ENCODE measurements around the gene RUFY1. TPM values are rescaled to one million over a fixed set of nuclear protein-coding genes. Genes with fewer than 3 reads are reported as not detected.
A peak's percentile ranks its signal among the peaks of the same experiment; 100 is the strongest.
"Not testable (repeated sequence)": the region's sequence is repeated elsewhere in the genome, so short reads cannot be mapped to it uniquely, and the experiment has no call there.

The RUFY1 gene
- total and polyA plus RNA-seq, 5 donors from 2014 or later, result 18.3 to 40.4 (median 25.4) TPM

- Mint-ChIP-seq H3K4me1 (peaks cover 0 to 7% (median 3%) of the 10 kb centered on the region in 4 donors), H3K27me3 (peaks cover 4% of the 10 kb centered on the region), H3K27ac (peak overlapping the region in 2 of 3 donors; percentile 63 to 70), H3K36me3 (no peaks in the 10 kb centered on the region), H3K4me3 (no peak overlapping the region), H3K9me3 (no peaks in the 10 kb centered on the region)
- Histone ChIP-seq H3K9me3 (ENCODE audit: control insufficient read depth in 2 of 2, low read length in 2 of 2) (no peaks in the 10 kb centered on the region), H3K27me3 (ENCODE audit: control insufficient read depth, insufficient read depth, low read length) (no peaks in the 10 kb centered on the region), H3K4me3 (ENCODE audit: low read depth, low read length) (no peak overlapping the region), H3K27ac (ENCODE audit: insufficient read depth, low read length, poor library complexity, severe bottlenecking) (no peak overlapping the region), H3K4me1 (ENCODE audit: control insufficient read depth, insufficient read depth, low read length, poor library complexity, severe bottlenecking) (no peaks in the 10 kb centered on the region), H3K36me3 (ENCODE audit: control insufficient read depth, insufficient read depth, low read length) (no peaks in the 10 kb centered on the region)
- ATAC-seq (ENCODE audit: low read depth in 2 of 2) (no peak), DNase-seq (no peak)
Observed at GRCh38 chr5:179509845-179510244, 40.5 kb upstream of the RUFY1 start.

DNA sequence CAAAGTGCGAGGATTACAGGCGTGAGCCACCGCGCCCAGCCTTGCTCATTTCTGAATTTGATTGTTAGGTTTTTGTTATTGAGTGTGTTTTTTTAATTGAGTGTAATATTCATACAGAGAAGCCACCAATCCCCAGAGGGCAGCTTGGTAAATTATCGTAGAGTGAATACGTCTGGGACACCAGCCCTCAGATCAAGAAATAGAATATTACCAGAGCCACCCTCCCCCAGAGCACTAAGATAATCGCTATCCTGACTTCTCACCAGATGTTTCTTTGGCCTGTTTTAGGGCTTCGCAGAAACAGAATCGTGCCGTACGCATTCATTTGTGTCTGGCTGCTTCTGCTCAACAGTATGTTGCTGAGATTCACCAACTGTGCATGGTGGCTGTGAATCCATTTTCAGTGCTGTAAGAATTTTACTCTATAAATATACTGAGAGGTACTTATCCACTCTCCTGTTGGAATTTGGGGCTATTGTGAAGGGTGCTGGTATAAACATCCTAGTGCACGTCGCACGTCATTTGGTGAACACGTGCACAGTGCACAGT is 37.8 kb upstream of the RUFY1 start:
- H3K4me3 Mint-ChIP-seq, result no peak overlapping the region
- H3K4me1 Mint-ChIP-seq, result peaks cover 0 to 7% (median 3%) of the 10 kb centered on the region in 4 donors
- H3K27ac Mint-ChIP-seq, result no peak overlapping the region
- ATAC-seq (ENCODE audit: low read depth in 2 of 2), result no peak
- no peaks in the 10 kb centered on the region for H3K9me3 Mint-ChIP-seq
- Histone ChIP-seq H3K4me1 (ENCODE audit: control insufficient read depth, insufficient read depth, low read length, poor library complexity, severe bottlenecking) (no peaks in the 10 kb centered on the region), H3K9me3 (ENCODE audit: control insufficient read depth in 2 of 2, low read length in 2 of 2) (no peaks in the 10 kb centered on the region), H3K27ac (ENCODE audit: insufficient read depth, low read length, poor library complexity, severe bottlenecking) (no peak overlapping the region), H3K4me3 (ENCODE audit: low read depth, low read length) (no peak overlapping the region), H3K27me3 (ENCODE audit: control insufficient read depth, insufficient read depth, low read length) (no peaks in the 10 kb centered on the region), H3K36me3 (ENCODE audit: control insufficient read depth, insufficient read depth, low read length) (no peaks in the 10 kb centered on the region)
- no peak for DNase-seq
- no peaks in the 10 kb centered on the region for H3K36me3 Mint-ChIP-seq
- H3K27me3 Mint-ChIP-seq, result peaks cover 4% of the 10 kb centered on the region

GRCh38 chr5:179515501-179515900 is 34.9 kb upstream of the RUFY1 start:
- H3K4me3 ChIP-seq (ENCODE audit: low read depth, low read length); H3K36me3 ChIP-seq (ENCODE audit: control insufficient read depth, insufficient read depth, low read length); DNase-seq; H3K36me3 Mint-ChIP-seq; H3K27me3 Mint-ChIP-seq; H3K4me1 Mint-ChIP-seq; H3K9me3 ChIP-seq (ENCODE audit: control insufficient read depth in 2 of 2, low read length in 2 of 2); H3K9me3 Mint-ChIP-seq; H3K27me3 ChIP-seq (ENCODE audit: control insufficient read depth, insufficient read depth, low read length); H3K27ac Mint-ChIP-seq; H3K4me1 ChIP-seq (ENCODE audit: control insufficient read depth, insufficient read depth, low read length, poor library complexity, severe bottlenecking); H3K27ac ChIP-seq (ENCODE audit: insufficient read depth, low read length, poor library complexity, severe bottlenecking); H3K4me3 Mint-ChIP-seq; ATAC-seq (ENCODE audit: low read depth in 2 of 2): not testable (repeated sequence)

- no peak for ATAC-seq (ENCODE audit: low read depth in 2 of 2)
- H3K36me3 Mint-ChIP-seq, result no peaks in the 10 kb centered on the region
- H3K4me3 Mint-ChIP-seq, result no peak overlapping the region
Observed at GRCh38 chr5:179516221-179516620, 34.1 kb upstream of the RUFY1 start.

GRCh38 chr5:179517746-179518145 is 32.6 kb upstream of the RUFY1 start:
- H3K27ac ChIP-seq (ENCODE audit: insufficient read depth, low read length, poor library complexity, severe bottlenecking); ATAC-seq (ENCODE audit: low read depth in 2 of 2); H3K4me1 ChIP-seq (ENCODE audit: control insufficient read depth, insufficient read depth, low read length, poor library complexity, severe bottlenecking); DNase-seq; H3K27ac Mint-ChIP-seq; H3K4me3 ChIP-seq (ENCODE audit: low read depth, low read length); H3K27me3 ChIP-seq (ENCODE audit: control insufficient read depth, insufficient read depth, low read length); H3K9me3 Mint-ChIP-seq; H3K4me3 Mint-ChIP-seq; H3K36me3 Mint-ChIP-seq; H3K4me1 Mint-ChIP-seq; H3K36me3 ChIP-seq (ENCODE audit: control insufficient read depth, insufficient read depth, low read length); H3K27me3 Mint-ChIP-seq; H3K9me3 ChIP-seq (ENCODE audit: control insufficient read depth in 2 of 2, low read length in 2 of 2): not testable (repeated sequence)

More at GRCh38 chr5:179516221-179516620, 34.1 kb upstream of the RUFY1 start:
- Histone ChIP-seq H3K36me3 (ENCODE audit: control insufficient read depth, insufficient read depth, low read length) (no peaks in the 10 kb centered on the region), H3K27me3 (ENCODE audit: control insufficient read depth, insufficient read depth, low read length) (no peaks in the 10 kb centered on the region), H3K4me3 (ENCODE audit: low read depth, low read length) (no peak overlapping the region), H3K9me3 (ENCODE audit: control insufficient read depth in 2 of 2, low read length in 2 of 2) (no peaks in the 10 kb centered on the region), H3K4me1 (ENCODE audit: control insufficient read depth, insufficient read depth, low read length, poor library complexity, severe bottlenecking) (no peaks in the 10 kb centered on the region), H3K27ac (ENCODE audit: insufficient read depth, low read length, poor library complexity, severe bottlenecking) (no peak overlapping the region)
- no peak overlapping the region for H3K27ac Mint-ChIP-seq
- no peaks in the 10 kb centered on the region for H3K27me3 Mint-ChIP-seq
- DNase-seq, result no peak
- no peaks in the 10 kb centered on the region for H3K4me1 Mint-ChIP-seq
- peaks cover 0 to 4% (median 0%) of the 10 kb centered on the region in 7 donors for H3K9me3 Mint-ChIP-seq

DNA sequence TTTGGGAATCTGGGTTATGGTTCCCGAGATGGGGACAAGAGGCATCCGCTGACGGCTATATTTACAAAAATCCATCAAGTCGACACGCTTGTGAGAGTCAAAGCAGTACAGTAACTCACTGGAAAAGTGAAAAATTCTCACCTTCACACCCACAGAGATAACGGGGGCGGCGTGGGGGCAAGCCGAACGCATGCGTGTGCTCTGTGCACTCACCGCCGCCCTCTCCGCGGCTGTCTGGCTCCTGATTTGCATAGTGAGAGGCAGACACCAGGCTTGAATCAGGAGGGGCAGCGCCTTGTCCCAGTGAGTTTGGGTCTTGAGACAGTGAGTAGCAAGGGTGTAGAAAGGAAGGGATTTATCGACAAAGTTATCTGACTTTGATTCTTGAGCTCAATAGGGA is 32.0 kb upstream of the RUFY1 start:
- not testable (repeated sequence) for H3K9me3 ChIP-seq (ENCODE audit: control insufficient read depth in 2 of 2, low read length in 2 of 2); H3K27ac ChIP-seq (ENCODE audit: insufficient read depth, low read length, poor library complexity, severe bottlenecking); H3K36me3 Mint-ChIP-seq; H3K27me3 Mint-ChIP-seq; H3K9me3 Mint-ChIP-seq; H3K27me3 ChIP-seq (ENCODE audit: control insufficient read depth, insufficient read depth, low read length); DNase-seq; H3K4me3 ChIP-seq (ENCODE audit: low read depth, low read length); ATAC-seq (ENCODE audit: low read depth in 2 of 2); H3K27ac Mint-ChIP-seq; H3K36me3 ChIP-seq (ENCODE audit: control insufficient read depth, insufficient read depth, low read length); H3K4me1 Mint-ChIP-seq; H3K4me1 ChIP-seq (ENCODE audit: control insufficient read depth, insufficient read depth, low read length, poor library complexity, severe bottlenecking)
- H3K4me3 Mint-ChIP-seq, result peak overlapping the region in 1 of 4 donors; percentile 73

- not testable (repeated sequence) for H3K27ac ChIP-seq (ENCODE audit: insufficient read depth, low read length, poor library complexity, severe bottlenecking); H3K4me1 ChIP-seq (ENCODE audit: control insufficient read depth, insufficient read depth, low read length, poor library complexity, severe bottlenecking); H3K9me3 Mint-ChIP-seq; H3K36me3 ChIP-seq (ENCODE audit: control insufficient read depth, insufficient read depth, low read length); DNase-seq; H3K4me3 ChIP-seq (ENCODE audit: low read depth, low read length); H3K4me3 Mint-ChIP-seq; H3K9me3 ChIP-seq (ENCODE audit: control insufficient read depth in 2 of 2, low read length in 2 of 2); ATAC-seq (ENCODE audit: low read depth in 2 of 2); H3K27me3 Mint-ChIP-seq; H3K27me3 ChIP-seq (ENCODE audit: control insufficient read depth, insufficient read depth, low read length); H3K4me1 Mint-ChIP-seq; H3K36me3 Mint-ChIP-seq; H3K27ac Mint-ChIP-seq
Observed at GRCh38 chr5:179519416-179520070, 30.8 kb upstream of the RUFY1 start.

DNA sequence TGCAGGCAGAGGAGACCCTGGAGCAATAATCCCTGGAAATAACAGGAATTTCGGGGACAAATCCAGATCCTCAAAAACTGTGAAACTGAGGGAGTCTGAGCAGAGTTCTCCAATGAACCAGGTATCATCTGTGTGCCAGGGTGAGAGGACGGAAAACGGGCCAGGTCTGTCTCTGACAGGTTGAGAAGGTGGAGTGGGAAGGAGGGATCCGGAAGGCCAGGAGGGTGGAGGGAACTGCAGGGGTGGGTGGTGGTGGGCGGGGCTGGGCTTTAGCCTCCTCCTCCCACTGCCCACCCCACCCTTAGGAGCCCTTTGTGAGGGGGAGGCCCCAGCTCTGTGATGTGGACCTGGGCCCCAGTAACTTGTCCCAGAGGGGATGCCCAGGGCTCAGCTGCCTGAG is 28.2 kb upstream of the RUFY1 start:
- H3K4me1 Mint-ChIP-seq; H3K27me3 Mint-ChIP-seq; DNase-seq; H3K36me3 ChIP-seq (ENCODE audit: control insufficient read depth, insufficient read depth, low read length); H3K27ac ChIP-seq (ENCODE audit: insufficient read depth, low read length, poor library complexity, severe bottlenecking); H3K4me3 ChIP-seq (ENCODE audit: low read depth, low read length); H3K36me3 Mint-ChIP-seq; H3K4me3 Mint-ChIP-seq; H3K27me3 ChIP-seq (ENCODE audit: control insufficient read depth, insufficient read depth, low read length); H3K9me3 ChIP-seq (ENCODE audit: control insufficient read depth in 2 of 2, low read length in 2 of 2); H3K9me3 Mint-ChIP-seq; ATAC-seq (ENCODE audit: low read depth in 2 of 2); H3K4me1 ChIP-seq (ENCODE audit: control insufficient read depth, insufficient read depth, low read length, poor library complexity, severe bottlenecking); H3K27ac Mint-ChIP-seq: not testable (repeated sequence)

All from CD4-positive, CD25-positive, alpha-beta regulatory T cell (primary cell).